ENCODE results near the gene ALDH9A1.

GRCh38 chr1:165686971-165687433 lies 11.4 kb downstream of the ALDH9A1 start:
- TF ChIP-seq, protein P1, sequence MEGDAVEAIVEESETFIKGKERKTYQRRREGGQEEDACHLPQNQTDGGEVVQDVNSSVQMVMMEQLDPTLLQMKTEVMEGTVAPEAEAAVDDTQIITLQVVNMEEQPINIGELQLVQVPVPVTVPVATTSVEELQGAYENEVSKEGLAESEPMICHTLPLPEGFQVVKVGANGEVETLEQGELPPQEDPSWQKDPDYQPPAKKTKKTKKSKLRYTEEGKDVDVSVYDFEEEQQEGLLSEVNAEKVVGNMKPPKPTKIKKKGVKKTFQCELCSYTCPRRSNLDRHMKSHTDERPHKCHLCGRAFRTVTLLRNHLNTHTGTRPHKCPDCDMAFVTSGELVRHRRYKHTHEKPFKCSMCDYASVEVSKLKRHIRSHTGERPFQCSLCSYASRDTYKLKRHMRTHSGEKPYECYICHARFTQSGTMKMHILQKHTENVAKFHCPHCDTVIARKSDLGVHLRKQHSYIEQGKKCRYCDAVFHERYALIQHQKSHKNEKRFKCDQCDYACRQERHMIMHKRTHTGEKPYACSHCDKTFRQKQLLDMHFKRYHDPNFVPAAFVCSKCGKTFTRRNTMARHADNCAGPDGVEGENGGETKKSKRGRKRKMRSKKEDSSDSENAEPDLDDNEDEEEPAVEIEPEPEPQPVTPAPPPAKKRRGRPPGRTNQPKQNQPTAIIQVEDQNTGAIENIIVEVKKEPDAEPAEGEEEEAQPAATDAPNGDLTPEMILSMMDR (IDR thresholded peaks at IDR 0.05; ENCODE audit: insufficient read depth, low read depth, low read length), result no peak
- TF ChIP-seq EZH2 (IDR thresholded peaks at IDR 0.05; ENCODE audit: insufficient read depth, low read length), result no peak

All from astrocyte (in vitro differentiated cells and primary cell).